ENCODE results near the gene MDGA2. TPM values are rescaled to one million over a fixed set of nuclear protein-coding genes. Genes with fewer than 3 reads are reported as not detected.

MDGA2 gene
- total and polyA plus RNA-seq, 7 donors, result 0.01 TPM; not detected in 6

DNA sequence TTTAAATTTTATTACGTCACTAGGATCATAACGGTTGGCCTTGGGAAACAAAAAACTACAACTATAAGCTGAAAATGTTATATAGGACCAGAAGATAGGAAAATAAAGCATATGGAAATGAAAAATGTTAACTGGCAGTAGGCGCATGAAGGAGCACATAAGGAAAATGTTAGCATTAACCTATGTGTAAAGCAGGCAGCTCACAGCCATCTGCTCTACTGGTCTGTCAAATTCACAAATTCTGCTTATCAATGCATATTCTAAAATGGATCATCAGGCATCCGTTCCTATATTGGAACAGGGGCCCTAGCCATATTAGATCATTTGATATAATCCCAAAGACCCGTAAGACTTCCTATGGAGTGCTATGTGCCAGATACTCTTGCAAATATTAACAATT lies 263.9 kb downstream of the MDGA2 start:
- no peak for TF ChIP-seq CTCF (IDR thresholded peaks at IDR 0.05)
- H3K9me3 ChIP-seq, result no peaks in the 10 kb centered on the region
- H3K36me3 ChIP-seq (ENCODE audit: insufficient read depth in 1 of 2, low read depth in 1 of 2), result no peaks in the 10 kb centered on the region
- WGBS, 3 donors, result 90 to 93% (median 91%) methylated on average over 5 of the region's 5 CpGs
- no peaks in the 10 kb centered on the region for H3K4me1 ChIP-seq
- no peak overlapping the region for H3K4me3 ChIP-seq
- no peaks in the 10 kb centered on the region for H3K27me3 ChIP-seq (ENCODE audit: insufficient read depth in 3 of 3, low read length in 2 of 3)
- DNase-seq, result no peak
- no peak for ATAC-seq
- H3K27ac ChIP-seq, result no peak overlapping the region
- intact Hi-C loops (cut with DNase I), result no loop called here

DNA sequence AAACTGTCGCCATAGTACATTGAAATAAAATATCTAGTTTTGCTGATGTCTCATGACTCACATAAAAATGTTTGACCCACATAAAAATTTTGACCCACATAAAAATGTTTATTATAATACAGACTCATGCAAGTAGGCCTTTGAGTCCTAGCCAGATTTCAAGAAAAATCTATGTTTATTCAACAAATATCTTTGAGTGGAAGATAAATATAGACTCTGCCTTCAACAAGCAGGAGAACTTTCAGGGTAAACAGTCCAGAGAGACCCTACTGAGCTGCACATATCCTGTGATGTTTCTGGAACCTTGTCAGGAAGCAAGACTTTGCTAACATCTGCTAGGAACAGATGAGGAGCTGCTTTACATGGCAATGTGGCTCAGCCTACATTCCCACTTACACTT lies 283.1 kb downstream of the MDGA2 start:
- Histone ChIP-seq H3K4me1 (no peaks in the 10 kb centered on the region), H3K27ac (no peak overlapping the region), H3K4me3 (no peak overlapping the region), H3K9me3 (no peaks in the 10 kb centered on the region), H3K36me3 (ENCODE audit: insufficient read depth in 1 of 2, low read depth in 1 of 2) (no peaks in the 10 kb centered on the region), H3K27me3 (ENCODE audit: insufficient read depth in 3 of 3, low read length in 2 of 3) (no peaks in the 10 kb centered on the region)
- ATAC-seq (no peak), DNase-seq (no peak)
- intact Hi-C loops (cut with DNase I), result no loop called here
- 68 to 83% (median 74%) methylated on average over 1 of the region's 1 CpG for WGBS, 3 donors
- no peak for TF ChIP-seq CTCF (IDR thresholded peaks at IDR 0.05)

DNA sequence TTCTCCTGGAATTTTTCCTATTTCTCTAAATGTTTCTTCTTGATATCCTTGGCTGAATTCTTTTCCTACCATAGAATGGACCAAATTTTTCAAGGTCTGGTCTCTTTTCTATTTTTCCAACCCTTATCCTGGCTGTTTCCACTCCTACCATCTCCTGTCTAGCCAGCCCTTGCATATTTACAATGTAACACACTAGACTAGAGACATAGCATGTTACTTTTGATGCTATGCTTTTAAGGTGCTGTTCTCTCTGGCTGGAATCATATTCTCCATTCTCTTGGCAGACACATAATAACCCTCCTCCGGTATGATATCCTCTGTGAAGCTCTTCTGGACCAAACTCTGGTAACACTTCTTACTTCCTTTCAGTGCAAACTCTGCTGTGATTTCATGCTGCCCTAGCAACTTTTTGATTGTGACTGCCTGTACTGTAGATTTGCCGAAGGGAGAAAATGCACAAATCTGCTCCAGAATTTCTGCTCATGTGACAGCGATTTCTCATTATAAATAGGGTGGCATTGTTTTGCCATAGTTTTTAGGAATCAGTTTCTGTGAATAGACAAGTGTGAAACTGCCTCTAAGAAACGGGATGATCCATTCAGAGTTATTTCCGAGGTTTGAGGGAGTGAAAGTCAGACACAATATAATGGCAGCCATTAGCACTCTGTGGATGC lies 284.4 kb downstream of the MDGA2 start:
- DNase-seq (no peak), ATAC-seq (no peak)
- H3K36me3 ChIP-seq (ENCODE audit: insufficient read depth in 1 of 2, low read depth in 1 of 2), result no peaks in the 10 kb centered on the region
- WGBS, 3 donors, result 63 to 75% (median 65%) methylated on average over 5 of the region's 5 CpGs
- TF ChIP-seq CTCF (IDR thresholded peaks at IDR 0.05), result no peak
- no peaks in the 10 kb centered on the region for H3K4me1 ChIP-seq
- H3K27me3 ChIP-seq (ENCODE audit: insufficient read depth in 3 of 3, low read length in 2 of 3), result no peaks in the 10 kb centered on the region
- no peak overlapping the region for H3K27ac ChIP-seq
- no peak overlapping the region for H3K4me3 ChIP-seq
- intact Hi-C loops (cut with DNase I), result no loop called here
- H3K9me3 ChIP-seq, result no peaks in the 10 kb centered on the region

DNA sequence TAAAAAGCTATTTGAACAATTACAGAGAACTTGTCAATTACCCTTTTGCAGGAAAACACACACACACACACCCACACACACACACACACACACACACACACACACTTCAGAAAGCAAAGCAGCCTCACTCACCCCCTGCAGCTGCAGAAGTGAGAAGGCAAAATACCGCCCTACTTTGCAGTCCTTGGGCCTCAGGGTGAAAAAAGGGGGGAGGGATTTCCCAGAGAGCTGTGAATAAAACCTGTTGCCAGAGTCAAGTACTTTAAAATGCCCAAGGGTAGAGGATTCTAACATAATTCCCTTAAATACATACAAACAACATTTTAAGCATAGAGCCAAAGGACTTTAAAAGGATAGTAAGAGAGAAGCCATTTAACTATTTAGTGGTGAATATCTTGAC lies 285.9 kb downstream of the MDGA2 start:
- no peak for ATAC-seq
- Histone ChIP-seq H3K36me3 (ENCODE audit: insufficient read depth in 1 of 2, low read depth in 1 of 2) (no peaks in the 10 kb centered on the region), H3K27ac (no peak overlapping the region), H3K27me3 (ENCODE audit: insufficient read depth in 3 of 3, low read length in 2 of 3) (no peaks in the 10 kb centered on the region), H3K9me3 (no peaks in the 10 kb centered on the region), H3K4me1 (no peaks in the 10 kb centered on the region), H3K4me3 (no peak overlapping the region)
- no peak for TF ChIP-seq CTCF (IDR thresholded peaks at IDR 0.05)
- intact Hi-C loops (cut with DNase I), result no loop called here
- no peak for DNase-seq
- 42 to 60% (median 54%) methylated on average over 1 of the region's 1 CpG for WGBS, 3 donors

GRCh38 chr14:47366006-47366405 lies 309.4 kb downstream of the MDGA2 start:
- DNase-seq, result no peak
- ATAC-seq, result no peak
- Histone ChIP-seq H3K27me3 (ENCODE audit: insufficient read depth in 3 of 3, low read length in 2 of 3) (no peaks in the 10 kb centered on the region), H3K9me3 (no peaks in the 10 kb centered on the region), H3K36me3 (ENCODE audit: insufficient read depth in 1 of 2, low read depth in 1 of 2) (no peaks in the 10 kb centered on the region), H3K4me1 (no peaks in the 10 kb centered on the region), H3K27ac (no peak overlapping the region), H3K4me3 (no peak overlapping the region)
- intact Hi-C loops (cut with DNase I), result no loop called here
- 55 to 60% (median 59%) methylated on average over 2 of the region's 2 CpGs for WGBS, 3 donors
- TF ChIP-seq CTCF (IDR thresholded peaks at IDR 0.05), result no peak
